ENCODE results near the gene LYPD3.

LYPD3 gene

GRCh38 chr19:43469160-43469480 is 3.7 kb upstream of the LYPD3 start:
- H3K4me3 ChIP-seq (replicated peaks; ENCODE audit: low read depth, low read length), result no peak overlapping the region
- TF ChIP-seq, protein P1, sequence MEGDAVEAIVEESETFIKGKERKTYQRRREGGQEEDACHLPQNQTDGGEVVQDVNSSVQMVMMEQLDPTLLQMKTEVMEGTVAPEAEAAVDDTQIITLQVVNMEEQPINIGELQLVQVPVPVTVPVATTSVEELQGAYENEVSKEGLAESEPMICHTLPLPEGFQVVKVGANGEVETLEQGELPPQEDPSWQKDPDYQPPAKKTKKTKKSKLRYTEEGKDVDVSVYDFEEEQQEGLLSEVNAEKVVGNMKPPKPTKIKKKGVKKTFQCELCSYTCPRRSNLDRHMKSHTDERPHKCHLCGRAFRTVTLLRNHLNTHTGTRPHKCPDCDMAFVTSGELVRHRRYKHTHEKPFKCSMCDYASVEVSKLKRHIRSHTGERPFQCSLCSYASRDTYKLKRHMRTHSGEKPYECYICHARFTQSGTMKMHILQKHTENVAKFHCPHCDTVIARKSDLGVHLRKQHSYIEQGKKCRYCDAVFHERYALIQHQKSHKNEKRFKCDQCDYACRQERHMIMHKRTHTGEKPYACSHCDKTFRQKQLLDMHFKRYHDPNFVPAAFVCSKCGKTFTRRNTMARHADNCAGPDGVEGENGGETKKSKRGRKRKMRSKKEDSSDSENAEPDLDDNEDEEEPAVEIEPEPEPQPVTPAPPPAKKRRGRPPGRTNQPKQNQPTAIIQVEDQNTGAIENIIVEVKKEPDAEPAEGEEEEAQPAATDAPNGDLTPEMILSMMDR (IDR thresholded peaks at IDR 0.05; ENCODE audit: low read depth, low read length, missing control alignments), result no peak
- no peak for DNase-seq (ENCODE audit: extremely low read depth, low read depth)

DNA sequence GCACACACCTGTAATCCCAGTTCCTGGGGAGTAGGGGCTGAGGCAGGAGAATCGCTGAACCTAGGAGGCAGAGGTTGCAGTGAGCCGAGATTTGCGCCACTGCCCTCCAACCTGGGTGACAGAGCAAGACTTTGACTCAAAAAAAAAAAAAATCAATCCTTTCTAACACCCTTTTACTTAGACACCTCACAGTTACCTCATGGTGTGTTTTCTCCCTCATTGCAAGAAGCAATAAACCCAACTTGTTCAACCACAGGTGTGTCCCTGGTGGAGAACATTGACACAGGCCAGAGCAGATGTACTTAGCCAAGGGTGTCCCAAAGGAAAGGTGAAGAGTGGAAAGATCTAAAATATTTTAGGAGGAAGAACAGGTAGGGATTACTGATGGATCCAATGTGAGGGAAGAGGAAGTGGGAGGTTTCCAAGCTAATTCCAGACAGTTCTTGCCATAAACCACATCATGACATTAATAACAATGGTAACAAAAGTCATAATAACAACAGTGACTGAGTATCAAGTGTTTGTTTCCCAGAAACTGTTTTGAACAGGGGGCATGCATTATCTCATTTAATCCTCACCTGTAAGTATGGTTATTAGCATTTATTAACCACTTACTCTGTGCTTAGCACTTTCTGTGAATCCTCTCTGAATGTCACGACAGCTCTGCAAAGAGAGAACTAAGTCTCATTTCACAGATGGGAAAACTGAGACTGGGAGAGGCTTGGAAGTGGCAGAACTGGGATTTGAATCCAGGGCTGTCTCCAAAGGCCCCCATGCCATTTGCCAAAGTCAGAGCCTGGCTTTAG is 3.1 kb upstream of the LYPD3 start:
- no peak for DNase-seq (ENCODE audit: extremely low read depth, low read depth)
- H3K4me3 ChIP-seq (replicated peaks; ENCODE audit: low read depth, low read length), result no peak overlapping the region
- TF ChIP-seq, protein P1 (IDR thresholded peaks at IDR 0.05; ENCODE audit: low read depth, low read length, missing control alignments), result no peak

DNA sequence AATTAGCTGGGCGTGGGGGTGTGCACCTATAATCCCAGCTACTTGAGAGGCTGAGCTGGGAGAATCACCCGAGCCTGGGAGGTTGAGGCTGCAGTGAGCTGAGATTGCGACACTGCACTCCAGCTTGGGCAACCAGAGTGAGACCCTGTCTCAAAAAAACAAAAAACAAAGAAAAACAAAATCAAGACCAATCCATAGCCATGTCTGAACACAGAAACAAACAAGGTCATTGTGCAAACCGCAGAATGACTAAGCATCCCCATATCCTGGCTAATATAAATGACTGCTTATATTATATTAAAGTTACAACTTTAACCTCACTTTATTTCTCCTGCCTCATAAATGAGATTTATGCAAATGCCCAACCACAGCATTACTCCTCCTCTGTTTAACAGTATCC is 2.3 kb upstream of the LYPD3 start:
- DNase-seq (ENCODE audit: extremely low read depth, low read depth), result peak; percentile 27
- H3K4me3 ChIP-seq (replicated peaks; ENCODE audit: low read depth, low read length), result no peak overlapping the region
- TF ChIP-seq, protein P1 (IDR thresholded peaks at IDR 0.05; ENCODE audit: low read depth, low read length, missing control alignments), result no peak

DNA sequence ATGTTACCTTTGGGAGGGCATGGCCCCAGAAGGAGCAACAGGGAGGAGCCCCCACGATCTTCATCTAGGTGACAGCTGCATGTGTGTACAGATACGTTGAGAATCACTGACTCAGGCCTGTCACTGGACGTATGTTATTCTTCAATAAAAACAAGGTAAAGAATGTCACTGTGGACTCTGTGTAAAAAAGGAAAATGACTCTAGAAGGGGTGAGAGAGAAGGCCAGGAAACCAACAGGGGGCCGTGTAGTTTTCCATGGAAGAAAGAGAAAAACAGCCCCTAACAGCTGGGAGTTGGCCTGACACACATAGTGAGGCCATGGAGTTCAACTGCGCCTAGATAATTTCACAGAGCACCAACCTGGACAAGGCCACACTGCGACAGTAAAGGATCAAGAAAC is 1.9 kb upstream of the LYPD3 start:
- DNase-seq (ENCODE audit: extremely low read depth, low read depth), result no peak
- no peak overlapping the region for H3K4me3 ChIP-seq (replicated peaks; ENCODE audit: low read depth, low read length)
- TF ChIP-seq, protein P1 (IDR thresholded peaks at IDR 0.05; ENCODE audit: low read depth, low read length, missing control alignments), result no peak

DNA sequence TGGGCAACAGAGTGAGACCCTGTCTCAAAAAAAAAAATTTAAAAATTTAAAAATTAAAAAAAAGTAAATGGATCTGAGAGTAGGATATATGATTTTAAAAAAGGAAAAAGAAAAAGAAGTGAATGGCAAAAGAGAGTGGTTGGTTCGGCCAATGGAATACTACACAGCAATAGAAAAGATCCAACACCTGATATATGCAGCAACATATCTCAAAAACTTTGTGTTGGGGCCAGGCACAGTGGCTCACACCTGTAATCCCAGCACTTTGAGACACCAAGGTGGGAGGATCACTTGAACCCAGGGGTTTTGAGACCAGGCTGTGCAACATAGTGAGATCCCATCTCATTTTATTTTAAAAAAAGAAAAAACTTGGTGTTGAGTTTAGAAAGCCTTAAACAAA is 1.4 kb upstream of the LYPD3 start:
- no peak overlapping the region for H3K4me3 ChIP-seq (replicated peaks; ENCODE audit: low read depth, low read length)
- no peak for DNase-seq (ENCODE audit: extremely low read depth, low read depth)
- TF ChIP-seq, protein P1 (IDR thresholded peaks at IDR 0.05; ENCODE audit: low read depth, low read length, missing control alignments), result no peak

- DNase-seq (ENCODE audit: extremely low read depth, low read depth), result no peak
- TF ChIP-seq, protein P1 (IDR thresholded peaks at IDR 0.05; ENCODE audit: low read depth, low read length, missing control alignments), result no peak
- peak overlapping the region; percentile 53 for H3K4me3 ChIP-seq (replicated peaks; ENCODE audit: low read depth, low read length)
Measured at GRCh38 chr19:43464134-43464775, 1.2 kb downstream of the LYPD3 start.
